IMR-90 (cell line): ENCODE measurements around the gene E2F4. TPM values are rescaled to one million over a fixed set of nuclear protein-coding genes. Genes with fewer than 3 reads are reported as not detected.

Experiments
- ATAC-seq: fragments of 200-7000 bp; cut with Tn5 transposase; 2 replicates; pipeline ENCODE4 v1.9.1; 2020; ENCODE audit warnings: low read depth, mild to moderate bottlenecking, moderate library complexity
- BruUV-seq: library from RNA; stranded (reverse); fragments of 400-500 nt; replicated peaks from 2 replicates; lab custom pipeline; 2021; lab: Mats Ljungman, UMichigan
- CTCF ChIA-PET: fragments of 300-600 bp; formaldehyde crosslinking; extraction: SDS; loops from one replicate; lab custom pipeline; 2021; ENCODE audit warnings: antibody characterized with exemption; lab: Yijun Ruan, JAX
- POLR2A ChIA-PET: fragments of 300-600 bp; sonication (Branson Sonifier 250); formaldehyde crosslinking; loops from one replicate; lab custom pipeline; 2022; ENCODE audit warnings: antibody characterized with exemption; ENCODE audit not compliant: unreplicated experiment; lab: Charles Lee
- DNase-seq: peaks from one replicate; pipeline ENCODE4 v3.0.0; 2013
- H2AFZ ChIP-seq: replicated peaks from 2 replicates; pipeline ENCODE3; 2013; ENCODE audit warnings: low read length, mild to moderate bottlenecking; ENCODE audit not compliant: poor library complexity
- H2AK5ac ChIP-seq: 2 replicates; pipeline ENCODE4 v1.6.1; 2013; ENCODE audit warnings: low read depth, low read length, inconsistent platforms
- H2AK9ac ChIP-seq: replicated peaks from 2 replicates; pipeline ENCODE3; 2013; ENCODE audit warnings: mild to moderate bottlenecking, low read depth, low read length, moderate library complexity; ENCODE audit not compliant: poor library complexity
- H2BK120ac ChIP-seq: 2 replicates; pipeline ENCODE4 v1.6.1; 2013; ENCODE audit warnings: low read depth, low read length, inconsistent platforms
- H2BK15ac ChIP-seq: 3 replicates; pipeline ENCODE4 v1.6.1; 2013; ENCODE audit warnings: low read depth, low read length, inconsistent platforms
- H2BK20ac ChIP-seq: 2 replicates; pipeline ENCODE4 v1.6.1; 2013; ENCODE audit warnings: low read depth, mild to moderate bottlenecking, inconsistent platforms, low read length, moderate library complexity
- H2BK5ac ChIP-seq: 2 replicates; pipeline ENCODE4 v1.6.1; 2013; ENCODE audit warnings: mild to moderate bottlenecking, low read depth, low read length, inconsistent platforms; ENCODE audit not compliant: poor library complexity, severe bottlenecking
- H3K14ac ChIP-seq: replicated peaks from 2 replicates; pipeline ENCODE4 v1.6.1; 2013; ENCODE audit warnings: low read depth, low read length, inconsistent platforms
- H3K18ac ChIP-seq: 2 replicates; pipeline ENCODE4 v1.6.1; 2013; ENCODE audit warnings: low read depth, low read length, control low read depth
- H3K23ac ChIP-seq: 2 replicates; pipeline ENCODE4 v1.6.1; 2013; ENCODE audit warnings: low read depth, low read length, inconsistent platforms
- H3K27ac ChIP-seq: 2 replicates; pipeline ENCODE4 v1.5.1; 2013; ENCODE audit warnings: mild to moderate bottlenecking, control low read depth, low read length; ENCODE audit not compliant: insufficient read depth
- H3K27me3 ChIP-seq: 2 replicates; pipeline ENCODE4 v1.6.1; 2013; ENCODE audit warnings: low read length; ENCODE audit not compliant: control insufficient read depth, insufficient read depth
- H3K36me3 ChIP-seq: 2 replicates; pipeline ENCODE4 v1.6.1; 2013; ENCODE audit warnings: low read length, mixed read lengths; ENCODE audit not compliant: control insufficient read depth, insufficient read depth
- H3K4ac ChIP-seq: 2 replicates; pipeline ENCODE4 v1.6.1; 2013; ENCODE audit warnings: low read depth, low read length, inconsistent platforms
- H3K4me1 ChIP-seq: 2 replicates; pipeline ENCODE4 v1.6.1; 2013; ENCODE audit warnings: low read length, mixed read lengths; ENCODE audit not compliant: control insufficient read depth, insufficient read depth
- H3K4me2 ChIP-seq: 2 replicates; pipeline ENCODE4 v1.6.1; 2013; ENCODE audit warnings: low read depth, mild to moderate bottlenecking, control low read depth, low read length, moderate library complexity
- H3K4me3 ChIP-seq: 2 replicates; pipeline ENCODE4 v1.5.1; 2013; ENCODE audit warnings: low read depth, mild to moderate bottlenecking, control low read depth, low read length, moderate library complexity; ENCODE audit not compliant: insufficient read depth
- H3K56ac ChIP-seq: 2 replicates; pipeline ENCODE4 v1.6.1; 2013; ENCODE audit warnings: low read length, inconsistent platforms; ENCODE audit not compliant: insufficient read depth; ENCODE audit errors: extremely low read depth
- H3K79me1 ChIP-seq, 2 experiments: 2 replicates each; pipeline ENCODE4 v1.6.1; 2013; ENCODE audit warnings: low read length in 2 of 2, inconsistent platforms in 1 of 2, low read depth in 1 of 2
- H3K9ac ChIP-seq: 2 replicates; pipeline ENCODE4 v1.6.1; 2013; ENCODE audit warnings: low read depth, low read length, control low read depth
- H3K9me1 ChIP-seq: 2 replicates; pipeline ENCODE4 v1.6.1; 2013; ENCODE audit warnings: low read length, inconsistent platforms; ENCODE audit not compliant: insufficient read depth
- H3K9me3 ChIP-seq: 2 replicates; pipeline ENCODE4 v1.6.1; 2013; ENCODE audit warnings: low read length; ENCODE audit not compliant: control insufficient read depth, insufficient read depth
- H4K20me1 ChIP-seq: 2 replicates; pipeline ENCODE4 v1.6.1; 2013; ENCODE audit warnings: low read length, inconsistent platforms; ENCODE audit not compliant: insufficient read depth
- H4K5ac ChIP-seq: 2 replicates; pipeline ENCODE4 v1.6.1; 2013; ENCODE audit warnings: mild to moderate bottlenecking, low read depth, low read length, control low read depth
- H4K8ac ChIP-seq, 2 experiments: 2 replicates each; pipeline ENCODE4 v1.6.1; 2013; ENCODE audit warnings: low read depth in 2 of 2, low read length in 2 of 2, control low read depth in 1 of 2, inconsistent platforms in 1 of 2
- H4K91ac ChIP-seq: 2 replicates; pipeline ENCODE4 v1.6.1; 2013; ENCODE audit warnings: low read depth, low read length, inconsistent platforms; ENCODE audit not compliant: insufficient read depth
- CEBPB ChIP-seq: IDR thresholded peaks from 2 replicates; pipeline ENCODE4 v1.6.1; 2012; ENCODE audit warnings: low read depth, low read length, improper control_type of control experiment
- FOS ChIP-seq: fragments of 150-350 bp; IDR thresholded peaks from 2 replicates; pipeline ENCODE4 v1.6.1; 2016; ENCODE audit warnings: low read depth, low read length
- MAZ ChIP-seq: IDR thresholded peaks from 2 replicates; pipeline ENCODE4 v1.6.1; 2012; ENCODE audit warnings: low read depth, mild to moderate bottlenecking, low read length, improper control_type of control experiment, moderate library complexity, borderline replicate concordance
- POLR2A ChIP-seq: IDR thresholded peaks from 2 replicates; pipeline ENCODE4 v1.6.1; 2012; ENCODE audit warnings: mild to moderate bottlenecking, low read depth, low read length
- RAD21 ChIP-seq: IDR thresholded peaks from 2 replicates; pipeline ENCODE4 v1.6.1; 2012; ENCODE audit warnings: low read length, improper control_type of control experiment
- RFX5 ChIP-seq: IDR thresholded peaks from 2 replicates; pipeline ENCODE4 v1.8.0; 2012; ENCODE audit warnings: low read depth, mild to moderate bottlenecking, low read length, moderate library complexity
- WGBS, 2 experiments: methylation state at CpG; one replicate each; pipeline versions ENCODE4 v1.1.5 to v1.1.7; 2013; ENCODE audit warnings: missing lambda C conversion rate in 2 of 2; ENCODE audit not compliant: insufficient read length in 1 of 2; ENCODE audit errors: extremely low coverage in 2 of 2; 5-methylcytosine and 5-hydroxymethylcytosine counted together
- dilution Hi-C: fragments of 300-500 bp; cut with HindIII; formaldehyde crosslinking; loops from one replicate; pipeline ENCODE4 v1.14.3; 2018; ENCODE audit warnings: low sequenced_read_pairs; ENCODE audit not compliant: unreplicated experiment
- in situ Hi-C: fragments of 300-500 bp; cut with MboI; formaldehyde crosslinking; loops from 3 replicates; pipeline ENCODE4 v1.14.3; 2019; ENCODE audit warnings: low sequenced_read_pairs, inconsistent platforms, mixed read lengths
- intact Hi-C: fragments of 100-400 bp; cut with micrococcal nuclease; formaldehyde crosslinking; loops from 2 replicates; pipeline ENCODE4 v1.10.0; 2022
- polyA plus RNA-seq, 3 experiments: library from polyadenylated mRNA; depleted of rRNA; stranded (reverse); fragments of >200 nt; gene quantifications; 2 replicates each; pipeline ENCODE4 v1.2.3, GENCODE V29; 2012; ENCODE audit warnings: low replicate concordance in 1 of 3
- total RNA-seq: library from RNA; depleted of rRNA; stranded (reverse); fragments of >200 nt; gene quantifications from 2 replicates; pipeline ENCODE4 v1.2.3, GENCODE V29; 2012

The E2F4 gene
- total and polyA plus RNA-seq, 2 of the 4 experiments (the other 2 are of a cell fraction) = 63.4 to 103 TPM

- Histone ChIP-seq H2BK20ac (peak overlapping the region; percentile 92), H3K4me3 (no peak overlapping the region)
- ATAC-seq = peak; percentile 9
Measured at GRCh38 chr16:67244387-67245185, 52.6 kb downstream of the E2F4 start.

More at GRCh38 chr16:67244387-67245185, 52.6 kb downstream of the E2F4 start:
- Histone ChIP-seq H3K9me3 (no peaks in the 10 kb centered on the region), H2BK5ac (peak overlapping the region; percentile 87), H3K4me2 (peak overlapping the region; percentile 69), H3K36me3 (0 out of 2 replicates have a peak, but pooled peaks cover 2% of the 10 kb centered on the region), H4K91ac (peak overlapping the region; percentile 89), H3K9ac (peak overlapping the region; percentile 23; the same call in 1 of the 2 replicates), H3K4ac (peak overlapping the region; percentile 96), H3K9me1 (peaks cover 44% of the 10 kb centered on the region), H2AK9ac (peak overlapping the region; percentile 95), H2AFZ (peak overlapping the region; percentile 67), H3K56ac (peak overlapping the region; percentile 59; the same call in 1 of the 2 replicates), H3K4me1 (peaks cover 55% of the 10 kb centered on the region), H3K79me1 (peaks cover 26 to 77% of the 10 kb centered on the region in 2 experiments; a peak in 3 of 4 replicates), H2AK5ac (peak overlapping the region; percentile 99), H4K8ac (peak overlapping the region; percentile 61 to 94), H4K20me1 (no peaks in the 10 kb centered on the region; the same call in none of the 2 replicates), H3K14ac (peak overlapping the region; percentile 97), H3K27me3 (no peaks in the 10 kb centered on the region), H2BK15ac (peak overlapping the region; percentile 95; the same call in 2 of the 3 replicates), H3K23ac (peak overlapping the region; percentile 95), H4K5ac (peak overlapping the region; percentile 54), H2BK120ac (peak overlapping the region; percentile 91), H3K18ac (peak overlapping the region; percentile 38; the same call in 1 of the 2 replicates), H3K27ac (peak overlapping the region; percentile 88)
- ChIA-PET CTCF (interaction anchor here (1.5 to 2.3 kb wide), 2 partner anchors 12 to 88 kb away, joined by 3 to 5 read pairs; no protein-coding TSS in a partner anchor), POLR2A (interaction anchor here (0.7 to 1.4 kb wide), 2 partner anchors 217 to 316 kb away, joined by 3 to 4 read pairs; no protein-coding TSS in a partner anchor)
- DNase-seq = peak; percentile 87
- in situ Hi-C loops = no loop called here
- WGBS, 2 experiments = no CpG with 5 or more reads among the region's 5 CpGs
- TF ChIP-seq FOS = peak; percentile 69
- TF ChIP-seq RAD21 = 0 out of 2 replicates have a peak, but pooled peaks have one; percentile 3
- TF ChIP-seq RFX5 = no peak
- peak; percentile 60; the same call in 1 of the 2 replicates for TF ChIP-seq POLR2A
- TF ChIP-seq CEBPB = no peak
- peak; percentile 68 for TF ChIP-seq MAZ
- no TSS peak for BruUV-seq
- intact Hi-C loops = loop anchor here (5.0 kb wide), 1 partner anchor 148 kb away; the partner anchor contains the start of gene TPPP3
- dilution Hi-C loops = no loop called here
